ENCODE results near the gene INO80E. TPM values are rescaled to one million over a fixed set of nuclear protein-coding genes. Genes with fewer than 3 reads are reported as not detected.
"Not testable (repeated sequence)": the region's sequence is repeated elsewhere in the genome, so short reads cannot be mapped to it uniquely, and the experiment has no call there.

The INO80E gene, protein sequence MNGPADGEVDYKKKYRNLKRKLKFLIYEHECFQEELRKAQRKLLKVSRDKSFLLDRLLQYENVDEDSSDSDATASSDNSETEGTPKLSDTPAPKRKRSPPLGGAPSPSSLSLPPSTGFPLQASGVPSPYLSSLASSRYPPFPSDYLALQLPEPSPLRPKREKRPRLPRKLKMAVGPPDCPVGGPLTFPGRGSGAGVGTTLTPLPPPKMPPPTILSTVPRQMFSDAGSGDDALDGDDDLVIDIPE
- total RNA-seq = 28.0 TPM
- long read RNA-seq, transcript INO80E-201 (6 exons, 1,489 nt) = major isoform, 5 of 12 reads
- long read RNA-seq, partial matches to known transcripts = 0 of 12 reads
- long read RNA-seq, other reads (novel, unspliced or antisense) = 4 of 12 reads

DNA sequence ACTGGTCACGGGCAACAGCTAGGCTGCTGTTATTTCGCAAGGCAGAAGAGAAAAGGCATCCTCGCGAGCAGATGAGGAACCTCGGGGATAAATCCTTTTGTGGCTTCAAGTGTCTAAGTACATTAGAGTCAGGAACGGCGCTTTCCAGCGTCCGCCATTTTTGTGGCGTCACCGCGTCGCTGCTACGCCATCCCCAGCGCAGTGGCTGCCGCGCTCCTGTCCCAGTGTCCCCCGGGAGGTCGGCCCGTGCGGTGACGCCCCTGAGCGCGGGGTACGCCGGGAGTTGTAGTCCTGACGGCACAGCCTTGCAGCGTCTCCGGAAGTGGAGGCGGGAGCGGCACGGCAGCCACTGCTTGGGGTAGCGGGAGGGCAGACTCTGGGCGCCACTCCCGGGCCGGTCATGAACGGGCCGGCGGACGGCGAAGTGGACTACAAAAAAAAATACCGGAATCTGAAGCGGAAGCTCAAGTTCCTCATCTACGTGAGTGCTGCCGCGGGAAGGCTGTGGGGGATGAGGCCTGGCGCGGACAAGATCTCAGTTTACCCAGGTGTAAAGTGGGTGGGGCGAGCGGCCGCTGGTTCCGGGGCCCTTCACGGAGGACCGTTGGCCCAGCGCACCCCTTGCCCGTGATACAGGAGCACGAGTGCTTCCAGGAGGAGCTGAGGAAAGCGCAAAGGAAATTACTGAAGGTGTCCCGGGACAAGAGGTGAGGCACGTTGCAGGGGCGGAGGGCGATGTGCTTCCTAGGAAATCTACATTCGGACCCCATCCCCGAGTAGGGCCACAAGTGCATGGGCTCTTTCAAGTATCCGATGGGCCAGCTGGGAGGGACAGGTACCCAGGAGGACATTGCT is at the start of gene INO80E:
TSS of gene INO80E (plus strand) at position 331 of the 855 bp plus-strand sequence. CDS start at position 401, 70 bp downstream.
- ATAC-seq (ENCODE audit: poor library complexity) = peak; percentile 99
- intact Hi-C loops (cut with DNase I) = loop anchor here (10.0 kb wide), 1 partner anchor 181 kb away; the partner anchor contains the start of genes PAGR1 and PRRT2

DNA sequence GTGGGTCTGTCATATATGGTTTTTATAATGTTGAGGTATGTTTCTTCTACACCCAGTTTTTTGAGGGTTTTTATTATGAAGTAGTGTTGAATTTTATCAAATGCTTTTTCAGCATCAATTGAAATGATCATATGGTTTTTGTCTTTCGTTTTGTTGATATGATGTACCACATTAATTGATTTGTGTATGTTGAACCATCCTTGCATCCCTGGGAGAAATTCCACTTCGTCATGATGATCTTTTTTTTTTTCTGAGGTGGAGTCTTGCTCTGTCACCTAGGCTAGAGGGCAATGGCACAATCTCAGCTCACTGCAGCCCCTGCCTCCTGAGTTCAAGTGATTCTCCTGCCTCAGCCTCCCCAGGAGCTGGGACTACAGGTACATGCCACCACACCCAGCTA is 48.1 kb upstream of the INO80E start:
- intact Hi-C loops (cut with DNase I) = no loop called here
- ATAC-seq (ENCODE audit: poor library complexity) (no peak), DNase-seq (no peak)

More for the DNA sequence above, at the start of gene INO80E:
- peak; percentile 99 for DNase-seq

DNA sequence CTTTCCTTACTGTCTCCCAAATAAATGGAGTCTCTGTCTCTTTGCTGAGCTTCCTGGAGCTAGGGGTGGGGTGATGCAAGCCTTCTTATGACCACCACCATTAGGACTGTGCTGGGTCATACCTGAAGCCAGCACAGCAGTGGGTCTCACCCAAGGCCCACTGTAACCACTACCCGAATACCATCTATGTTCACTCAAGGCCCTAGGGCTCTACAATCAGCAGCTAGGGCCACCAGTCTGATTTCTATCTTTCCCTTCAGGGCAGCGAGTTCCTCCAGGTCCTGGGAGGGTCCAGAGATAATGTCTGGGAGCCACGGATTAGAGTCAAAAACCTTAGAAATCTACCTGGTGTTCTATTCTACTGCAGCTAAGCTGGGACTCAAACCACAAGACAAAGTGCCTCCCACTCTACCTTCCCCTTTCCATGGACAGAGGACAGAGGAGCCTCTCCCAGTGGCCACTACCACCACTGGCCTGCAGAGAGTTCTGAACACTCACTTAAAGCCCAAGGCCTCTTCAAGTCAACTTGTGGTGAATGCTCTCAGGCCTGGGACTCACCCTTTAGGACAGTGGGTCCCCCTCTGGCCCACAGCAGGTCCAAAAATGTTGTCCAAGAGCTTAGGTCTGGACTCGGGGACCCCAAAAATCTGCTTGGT is 45.1 kb upstream of the INO80E start:
- intact Hi-C loops (cut with DNase I) = no loop called here
- DNase-seq (no peak), ATAC-seq (ENCODE audit: poor library complexity) (no peak)

DNA sequence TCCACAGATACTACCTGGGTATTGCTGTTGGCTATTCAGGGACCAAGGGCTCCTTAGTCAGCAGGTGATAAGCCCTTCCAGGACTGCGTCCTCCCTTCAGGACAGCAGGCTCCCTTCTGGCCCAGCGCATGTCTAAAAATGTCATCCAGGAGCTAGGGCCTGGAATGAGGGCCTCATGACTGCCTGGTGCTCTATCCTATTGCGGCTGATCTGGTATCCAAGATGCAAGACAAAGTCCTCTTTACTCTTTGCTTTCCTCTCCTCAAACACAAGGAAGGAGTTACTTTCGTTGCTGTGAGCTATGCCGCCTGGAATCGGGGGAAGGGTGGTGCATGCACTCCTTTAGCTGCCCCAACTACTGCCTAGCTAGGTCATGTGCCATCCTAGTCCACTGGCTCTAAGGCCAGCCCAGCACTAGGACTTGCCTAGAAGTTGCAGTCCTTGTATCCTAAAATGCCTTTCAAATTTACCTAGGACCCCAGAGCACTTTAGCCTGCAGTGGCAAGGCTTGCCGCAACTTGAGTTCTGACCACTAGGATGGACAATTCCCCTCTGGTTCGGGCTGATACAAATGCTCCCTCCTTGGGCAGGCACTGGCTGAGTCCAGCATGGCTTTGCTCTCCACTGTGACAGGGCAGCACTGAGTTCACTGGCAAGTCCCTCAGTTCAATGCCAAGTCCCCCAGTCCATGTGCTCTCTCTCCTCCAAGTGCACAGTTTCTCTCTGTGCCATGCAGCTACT is 44.2 kb upstream of the INO80E start:
- ATAC-seq (ENCODE audit: poor library complexity) = no peak
- intact Hi-C loops (cut with DNase I) = no loop called here
- DNase-seq = no peak

DNA sequence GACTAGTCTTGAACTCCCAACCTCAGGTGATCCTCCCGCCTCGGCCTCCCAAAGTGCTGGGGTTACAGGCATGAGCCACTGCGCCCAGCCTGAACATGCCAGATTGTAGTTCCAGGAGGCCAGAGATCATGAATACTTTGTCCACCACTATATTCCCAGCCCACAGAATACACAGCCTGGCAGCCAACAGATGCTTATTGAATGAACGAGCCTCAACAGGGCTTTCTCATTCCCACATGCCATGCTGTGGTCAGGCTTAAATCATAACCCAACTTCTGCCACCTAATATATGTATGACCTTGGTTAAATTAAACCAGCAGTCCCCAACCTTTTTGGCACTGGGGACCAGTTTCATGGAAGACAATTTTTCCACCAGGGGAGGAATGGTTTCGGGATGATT is 37.3 kb upstream of the INO80E start:
- intact Hi-C loops (cut with DNase I) = no loop called here
- ATAC-seq (ENCODE audit: poor library complexity) (no peak), DNase-seq (no peak)

DNA sequence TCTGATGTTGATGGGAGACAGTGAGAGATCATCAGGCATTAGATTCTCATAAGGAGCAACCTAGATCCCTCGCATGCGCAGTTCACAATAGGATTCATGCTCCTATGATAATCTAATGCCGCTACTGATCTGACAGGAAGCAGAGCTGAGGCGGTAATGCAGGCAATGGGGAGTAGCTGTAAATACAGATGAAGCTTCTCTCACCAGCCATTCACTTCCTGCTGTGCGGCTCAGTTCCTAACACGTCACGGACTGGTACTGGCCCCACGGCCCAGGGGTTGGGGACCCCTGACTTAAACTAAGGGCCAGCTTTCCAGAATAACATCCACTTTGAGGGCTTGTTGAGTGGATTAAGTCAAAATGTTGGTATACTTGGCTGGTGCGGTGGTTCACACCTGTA is 36.7 kb upstream of the INO80E start:
- intact Hi-C loops (cut with DNase I) = no loop called here
- DNase-seq (no peak), ATAC-seq (ENCODE audit: poor library complexity) (no peak)

DNA sequence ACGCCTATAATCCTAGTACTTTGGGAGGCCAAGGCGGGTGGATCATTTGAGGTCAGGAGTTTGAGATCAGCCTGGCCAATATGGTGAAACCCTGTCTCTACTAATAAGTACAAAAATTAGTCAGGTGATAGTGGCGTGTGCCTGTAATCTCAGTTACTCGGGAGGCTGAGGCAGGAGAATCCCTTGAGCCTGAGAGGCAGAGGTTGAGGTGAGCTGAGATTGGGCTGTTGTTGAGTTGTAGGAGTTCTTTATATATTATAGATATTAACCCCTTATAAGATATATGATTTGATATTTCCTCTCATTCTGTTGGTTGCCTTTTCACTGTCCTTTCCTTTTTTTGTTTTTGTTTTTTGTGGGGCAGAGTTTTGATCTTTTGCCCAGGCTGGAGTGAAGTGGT is 36.2 kb upstream of the INO80E start:
- intact Hi-C loops (cut with DNase I) = loop anchor here (2.0 kb wide), 1 partner anchor 33 kb away; the partner anchor contains the start of gene KCTD13
- ATAC-seq (ENCODE audit: poor library complexity); DNase-seq: not testable (repeated sequence)

DNA sequence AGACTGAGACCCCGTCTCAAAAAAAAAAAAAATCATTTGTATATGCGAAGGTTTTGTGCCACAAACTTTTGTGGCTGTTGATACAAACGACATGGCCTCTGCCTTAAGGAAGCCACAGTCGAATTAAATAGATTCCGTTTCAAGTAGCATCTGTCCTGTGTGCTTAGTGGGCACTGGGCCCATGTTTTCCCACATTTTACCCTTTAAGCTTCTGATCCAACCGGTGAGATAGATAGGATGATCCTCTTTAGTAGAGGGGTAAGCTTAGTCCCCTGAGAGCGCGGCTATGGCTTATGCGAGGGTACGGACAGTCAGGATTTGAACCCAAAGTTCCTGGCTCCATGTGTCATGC is 34.9 kb upstream of the INO80E start:
- DNase-seq (no peak), ATAC-seq (ENCODE audit: poor library complexity) (no peak)
- intact Hi-C loops (cut with DNase I) = loop anchor here (2.0 kb wide), 1 partner anchor 34 kb away; the partner anchor contains the start of gene KCTD13

DNA sequence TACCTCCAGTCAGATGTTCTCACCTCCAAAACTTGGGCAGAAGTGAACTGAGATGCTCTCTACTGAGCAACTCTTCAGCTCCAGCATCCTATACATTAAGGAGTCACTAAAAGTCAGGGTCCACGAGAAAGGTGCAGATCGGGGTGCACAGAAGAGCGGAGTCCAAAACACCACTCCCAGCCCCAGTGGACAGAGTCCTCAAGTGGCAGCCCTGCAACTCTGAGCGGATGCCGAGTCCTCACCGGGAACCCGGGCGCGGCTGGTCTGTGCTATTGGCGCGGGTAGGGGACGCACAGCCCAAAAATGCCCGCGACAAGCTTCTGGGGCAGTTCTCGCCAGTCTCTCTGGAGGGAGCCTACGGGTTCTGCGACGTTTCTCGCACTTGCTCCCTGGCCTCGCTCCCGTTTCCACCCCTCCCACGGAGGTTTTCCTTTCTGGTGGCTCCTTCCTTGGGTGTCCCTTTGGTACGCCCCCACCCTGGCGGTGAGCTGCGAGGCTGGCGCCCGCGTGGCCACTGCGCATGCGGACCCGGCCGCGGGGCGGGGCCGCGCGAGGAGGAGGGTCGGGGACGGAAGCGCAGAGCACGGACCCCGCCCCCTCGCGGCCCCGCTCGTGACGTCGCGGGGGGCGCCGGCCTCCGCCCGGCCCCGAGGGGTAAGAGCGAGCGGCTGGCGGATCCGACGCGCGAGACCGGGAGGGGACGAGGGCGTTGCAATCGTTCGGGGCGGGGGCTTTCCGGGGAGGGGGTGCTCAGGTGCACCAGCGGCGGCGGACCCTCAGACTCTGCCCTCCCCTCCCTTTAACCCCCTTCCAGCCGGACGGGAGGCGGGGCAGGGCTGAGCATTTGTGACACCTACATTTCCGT is 34.3 kb upstream of the INO80E start, which contains the start of gene TMEM219:
TSS of gene TMEM219 (plus strand) at position 601 of the 865 bp plus-strand sequence. CDS start 1,065 bp downstream, outside the sequence.
- DNase-seq (peak; percentile 96), ATAC-seq (ENCODE audit: poor library complexity) (peak; percentile 99)
- intact Hi-C loops (cut with DNase I) = loop anchor here (2.0 kb wide), 1 partner anchor 35 kb away; the partner anchor contains the start of gene KCTD13

DNA sequence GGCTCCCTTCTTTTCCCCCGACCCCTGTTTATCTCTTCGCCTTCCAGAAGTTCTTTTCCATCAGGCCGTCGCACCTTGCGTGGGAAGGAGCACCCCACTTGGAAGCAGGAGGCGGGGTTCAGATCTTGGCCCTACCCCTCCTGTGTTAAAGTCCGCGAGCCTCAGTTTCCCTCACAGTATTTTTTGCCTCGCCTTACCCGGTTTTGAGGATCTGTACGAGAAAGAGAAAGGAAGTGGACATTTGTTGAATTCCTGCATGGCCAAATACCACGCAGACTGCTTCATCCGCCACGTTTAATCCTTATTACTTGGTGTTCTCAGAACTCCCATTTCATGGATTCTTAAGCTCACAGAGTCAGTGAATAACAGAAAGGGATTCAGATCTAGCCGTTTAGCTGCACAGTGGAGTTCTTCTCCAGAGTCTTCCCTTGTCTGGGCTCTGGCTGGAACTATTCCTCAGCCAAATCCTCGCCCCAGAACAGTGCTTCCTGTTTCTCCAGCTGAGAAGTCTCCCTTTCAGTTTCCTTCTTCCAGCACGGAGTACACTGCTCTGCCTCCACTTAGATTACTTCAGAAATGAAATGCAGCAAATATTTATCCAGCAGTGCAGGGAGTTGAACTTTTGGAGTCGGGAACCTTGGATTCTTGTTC is 33.6 kb upstream of the INO80E start:
- intact Hi-C loops (cut with DNase I) = no loop called here
- peak; percentile 51 for ATAC-seq (ENCODE audit: poor library complexity)
- DNase-seq = no peak

DNA sequence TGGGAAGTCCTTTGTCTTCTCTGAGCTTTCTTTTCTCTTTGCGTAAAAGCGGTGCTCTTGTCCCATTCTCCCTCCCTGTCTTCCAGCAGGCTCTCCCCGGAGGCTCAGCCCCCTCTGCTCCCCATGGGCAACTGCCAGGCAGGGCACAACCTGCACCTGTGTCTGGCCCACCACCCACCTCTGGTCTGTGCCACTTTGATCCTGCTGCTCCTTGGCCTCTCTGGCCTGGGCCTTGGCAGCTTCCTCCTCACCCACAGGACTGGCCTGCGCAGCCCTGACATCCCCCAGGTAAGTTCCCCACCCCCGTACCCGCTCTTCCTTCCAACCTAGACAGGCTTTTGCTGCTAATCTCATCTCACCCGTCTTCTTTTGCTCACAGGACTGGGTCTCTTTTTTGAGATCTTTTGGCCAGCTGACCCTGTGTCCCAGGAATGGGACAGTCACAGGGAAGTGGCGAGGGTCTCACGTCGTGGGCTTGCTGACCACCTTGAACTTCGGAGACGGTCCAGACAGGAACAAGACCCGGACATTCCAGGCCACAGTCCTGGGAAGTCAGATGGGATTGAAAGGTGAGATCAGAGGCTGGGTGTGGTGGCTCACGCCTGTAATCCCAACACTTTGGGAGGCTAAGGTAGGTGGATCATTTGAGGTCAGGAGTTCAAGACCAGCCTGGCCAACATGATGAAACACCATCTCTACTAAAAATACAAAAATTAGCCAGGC is 32.9 kb upstream of the INO80E start:
- intact Hi-C loops (cut with DNase I) = no loop called here
- ATAC-seq (ENCODE audit: poor library complexity) (no peak), DNase-seq (no peak)

DNA sequence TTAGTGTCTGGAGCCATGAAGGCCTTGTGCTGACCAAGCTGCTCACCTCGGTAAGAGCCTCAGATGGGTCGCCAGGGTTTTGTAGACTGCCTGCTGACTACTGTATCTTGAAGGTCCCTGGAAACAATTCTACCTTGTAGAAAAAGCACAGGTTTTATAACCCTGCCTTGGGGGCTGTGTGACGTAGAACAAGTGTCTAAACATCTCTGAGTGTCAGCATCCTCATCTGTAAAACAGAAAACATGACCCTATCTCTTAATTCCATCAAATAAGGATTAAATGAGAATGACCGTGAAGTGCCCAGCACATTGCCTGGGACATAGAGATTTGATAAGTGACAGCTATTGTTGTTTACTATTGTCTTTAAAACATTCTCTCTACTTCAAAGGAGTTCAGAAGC is 27.8 kb upstream of the INO80E start:
- intact Hi-C loops (cut with DNase I) = no loop called here
- no peak for ATAC-seq (ENCODE audit: poor library complexity)
- DNase-seq = no peak

DNA sequence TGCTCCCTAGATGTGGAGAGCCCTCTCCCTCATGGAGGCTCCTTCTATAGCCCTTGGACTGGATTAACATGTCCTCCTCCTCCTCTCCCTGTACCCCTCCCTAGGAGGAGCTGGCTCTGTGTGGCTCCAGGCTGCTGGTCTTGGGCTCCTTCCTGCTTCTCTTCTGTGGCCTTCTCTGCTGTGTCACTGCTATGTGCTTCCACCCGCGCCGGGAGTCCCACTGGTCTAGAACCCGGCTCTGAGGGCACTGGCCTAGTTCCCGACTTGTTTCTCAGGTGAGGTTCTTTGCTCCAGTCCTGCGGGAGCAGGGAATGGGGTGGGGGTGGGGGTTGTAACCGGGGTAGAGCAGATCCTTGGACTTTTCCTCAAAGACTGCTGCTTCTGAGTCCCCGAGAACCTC is 24.7 kb upstream of the INO80E start:
- no peak for ATAC-seq (ENCODE audit: poor library complexity)
- DNase-seq = no peak
- intact Hi-C loops (cut with DNase I) = no loop called here

DNA sequence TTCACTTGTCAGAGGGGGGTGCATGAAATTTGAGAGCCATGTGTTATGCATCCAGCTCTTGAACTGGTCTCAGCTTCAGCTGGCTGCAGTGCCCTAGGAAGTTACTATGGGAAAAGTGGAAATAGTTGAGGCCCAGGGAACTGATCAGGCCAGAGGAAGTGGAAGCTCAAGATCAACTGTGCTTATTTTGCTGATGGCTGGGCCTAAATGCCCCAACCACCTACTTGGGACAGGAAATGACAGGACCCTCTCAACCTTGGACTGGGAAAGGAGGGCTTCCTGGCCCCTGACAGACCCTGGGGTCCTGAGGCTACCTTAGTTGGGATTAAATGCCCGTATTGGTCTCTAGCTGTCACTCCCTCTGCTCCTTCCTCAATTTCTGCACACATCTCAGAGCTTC is 23.5 kb upstream of the INO80E start:
- intact Hi-C loops (cut with DNase I) = no loop called here
- no peak for ATAC-seq (ENCODE audit: poor library complexity)
- no peak for DNase-seq

DNA sequence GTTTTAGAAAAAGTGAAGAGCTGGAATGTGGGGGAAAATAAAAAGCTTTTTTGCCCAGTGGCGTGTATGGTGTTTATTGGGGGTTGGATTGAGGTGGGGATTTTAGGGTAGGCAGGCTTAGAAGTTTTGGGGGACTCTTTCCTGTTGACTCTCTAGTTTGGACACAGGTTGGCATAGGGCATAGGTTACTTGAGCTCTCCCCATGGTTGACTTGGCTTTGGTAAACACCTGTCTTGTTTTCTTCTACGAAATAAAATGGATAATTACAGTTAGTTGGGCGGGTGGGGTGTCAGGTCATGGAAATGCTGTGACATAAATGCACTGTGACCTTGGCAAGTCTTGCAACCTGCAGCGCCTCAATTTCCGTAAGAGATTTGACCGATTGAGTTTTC is 23.1 kb upstream of the INO80E start:
- DNase-seq (no peak), ATAC-seq (ENCODE audit: poor library complexity) (no peak)
- intact Hi-C loops (cut with DNase I) = no loop called here
